ENCODE measurements around the gene CREM. TPM values are rescaled to one million over a fixed set of nuclear protein-coding genes. Genes with fewer than 3 reads are reported as not detected.
A peak's percentile ranks its signal among the peaks of the same experiment; 100 is the strongest.

Gene CREM
- polyA plus RNA-seq, 3 donors = 11.4 to 12.4 (median 12.1) TPM

DNA sequence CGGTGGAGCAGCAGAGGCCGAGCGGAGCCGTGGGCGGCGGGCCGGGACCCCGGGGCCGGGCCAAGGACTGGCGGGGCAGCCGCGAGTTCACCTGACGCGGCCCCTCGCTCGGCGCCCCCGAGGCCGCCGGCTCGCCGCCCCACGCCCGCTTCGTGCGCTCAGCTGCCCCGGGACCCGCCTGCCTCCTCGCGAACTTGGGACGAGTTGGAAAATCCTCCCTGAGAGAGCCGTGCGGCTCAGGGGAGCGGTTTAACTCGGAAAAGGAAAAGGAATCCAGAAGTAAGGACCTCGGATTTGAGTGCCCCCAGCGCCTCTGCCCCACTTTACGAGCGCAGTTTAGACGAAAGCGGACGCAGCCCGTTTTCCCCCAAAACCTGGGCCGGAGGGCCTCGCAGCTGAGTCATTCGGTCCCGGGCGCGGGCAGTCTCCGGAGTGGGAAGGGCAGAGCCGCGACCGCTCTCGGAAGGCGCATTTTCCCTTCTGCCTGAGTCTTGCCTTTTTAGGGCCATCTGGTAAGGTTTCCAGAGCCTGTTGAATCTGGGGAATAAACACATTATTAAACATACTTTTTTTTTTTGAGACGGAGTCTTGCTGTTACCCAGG is 744 bp downstream of the CREM start:
- Histone ChIP-seq H4K20me1 (ENCODE audit: insufficient read depth, low read length) (no peaks in the 10 kb centered on the region), H3K9me3 (replicated peaks in 1 of 2; ENCODE audit: control insufficient read depth in 1 of 2, insufficient read depth in 1 of 2, low read length in 2 of 2) (no peaks in the 10 kb centered on the region), H2AFZ (ENCODE audit: insufficient read depth, low read depth, low read length, poor library complexity, severe bottlenecking) (peak overlapping the region; percentile 11), H3K4me2 (replicated peaks; ENCODE audit: extremely low read depth, low read length, poor library complexity, severe bottlenecking) (peak overlapping the region; percentile 69), H3K9ac (ENCODE audit: insufficient read depth, low read length, poor library complexity, severe bottlenecking) (peak overlapping the region; percentile 97), H3K79me2 (ENCODE audit: insufficient read depth, low read length) (peaks cover 14% of the 10 kb centered on the region), H3K4me3 (replicated peaks in 1 of 3; ENCODE audit: low read depth in 2 of 3, low read length in 3 of 3) (peak overlapping the region; percentile 75 to 81 (median 80)), H3K27ac (ENCODE audit: low read depth in 1 of 2, low read length in 2 of 2) (peak overlapping the region; percentile 99), H3K27me3 (ENCODE audit: control insufficient read depth in 2 of 2, insufficient read depth in 2 of 2, low read length in 2 of 2) (no peaks in the 10 kb centered on the region), H3K4me1 (ENCODE audit: control insufficient read depth in 1 of 2, insufficient read depth in 2 of 2, low read length in 2 of 2) (peaks cover 13 to 19% of the 10 kb centered on the region in 2 donors), H3K36me3 (replicated peaks in 1 of 2; ENCODE audit: control insufficient read depth in 1 of 2, insufficient read depth in 2 of 2, low read length in 2 of 2) (no peaks in the 10 kb centered on the region)
- TF ChIP-seq, protein P1, sequence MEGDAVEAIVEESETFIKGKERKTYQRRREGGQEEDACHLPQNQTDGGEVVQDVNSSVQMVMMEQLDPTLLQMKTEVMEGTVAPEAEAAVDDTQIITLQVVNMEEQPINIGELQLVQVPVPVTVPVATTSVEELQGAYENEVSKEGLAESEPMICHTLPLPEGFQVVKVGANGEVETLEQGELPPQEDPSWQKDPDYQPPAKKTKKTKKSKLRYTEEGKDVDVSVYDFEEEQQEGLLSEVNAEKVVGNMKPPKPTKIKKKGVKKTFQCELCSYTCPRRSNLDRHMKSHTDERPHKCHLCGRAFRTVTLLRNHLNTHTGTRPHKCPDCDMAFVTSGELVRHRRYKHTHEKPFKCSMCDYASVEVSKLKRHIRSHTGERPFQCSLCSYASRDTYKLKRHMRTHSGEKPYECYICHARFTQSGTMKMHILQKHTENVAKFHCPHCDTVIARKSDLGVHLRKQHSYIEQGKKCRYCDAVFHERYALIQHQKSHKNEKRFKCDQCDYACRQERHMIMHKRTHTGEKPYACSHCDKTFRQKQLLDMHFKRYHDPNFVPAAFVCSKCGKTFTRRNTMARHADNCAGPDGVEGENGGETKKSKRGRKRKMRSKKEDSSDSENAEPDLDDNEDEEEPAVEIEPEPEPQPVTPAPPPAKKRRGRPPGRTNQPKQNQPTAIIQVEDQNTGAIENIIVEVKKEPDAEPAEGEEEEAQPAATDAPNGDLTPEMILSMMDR (IDR thresholded peaks at IDR 0.05) = no peak
- intact Hi-C loops (cut with micrococcal nuclease) = loop anchor here (2.0 to 5.0 kb wide), 5 partner anchors 35 to 325 kb away; partner anchors contain the start of gene CUL2 (in 2 of the 2)
- Mint-ChIP-seq H3K9me3 (peaks cover 0 to 2% (median 0%) of the 10 kb centered on the region in 7 donors), H3K4me1 (peaks cover 14% of the 10 kb centered on the region), H3K36me3 (peaks cover 0 to 4% of the 10 kb centered on the region in 2 donors), H3K4me3 (peak overlapping the region; percentile 86 to 90), H3K27ac (peak overlapping the region; percentile 98 to 100 (median 99)), H3K27me3 (ENCODE audit: low read depth in 3 of 3) (no peaks in the 10 kb centered on the region)
- WGBS (ENCODE audit: insufficient coverage) = under 1% methylated on average over 50 of the region's 56 CpGs
- DNase-seq = peak; percentile 61 to 76 (median 63)

DNA sequence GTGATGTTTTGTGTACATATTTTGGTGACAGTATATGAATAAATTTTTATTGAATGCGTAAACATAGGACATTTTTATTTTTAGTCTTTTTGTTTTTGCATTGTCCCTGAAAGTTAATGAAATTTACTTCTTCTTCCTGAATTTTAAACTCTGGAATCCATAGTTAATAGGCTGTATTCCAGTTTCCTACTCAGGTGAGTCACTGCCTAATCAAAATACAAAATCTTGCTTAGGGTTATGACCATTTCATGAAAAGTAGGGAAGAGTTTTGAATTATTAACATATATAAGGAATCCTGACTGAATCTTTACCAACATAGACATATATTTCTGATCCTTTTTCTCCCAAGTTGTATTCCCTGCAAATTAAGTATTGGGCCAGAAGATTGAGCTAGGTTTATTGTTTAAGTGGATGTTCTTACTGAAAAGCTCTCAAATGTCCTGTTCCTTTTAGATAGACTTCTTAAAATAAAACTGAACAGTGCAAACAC is 2.6 kb downstream of the CREM start:
- WGBS (ENCODE audit: insufficient coverage) = no CpG with 5 or more reads among the region's 1 CpG
- H3K4me3 ChIP-seq (replicated peaks in 1 of 3; ENCODE audit: low read depth in 2 of 3, low read length in 3 of 3) = no peak overlapping the region

More for the DNA sequence above, 2.6 kb downstream of the CREM start:
- Histone ChIP-seq H3K79me2 (ENCODE audit: insufficient read depth, low read length) (peaks cover 14% of the 10 kb centered on the region), H3K4me2 (replicated peaks; ENCODE audit: extremely low read depth, low read length, poor library complexity, severe bottlenecking) (no peak overlapping the region), H2AFZ (ENCODE audit: insufficient read depth, low read depth, low read length, poor library complexity, severe bottlenecking) (no peak overlapping the region), H3K27me3 (ENCODE audit: control insufficient read depth in 2 of 2, insufficient read depth in 2 of 2, low read length in 2 of 2) (no peaks in the 10 kb centered on the region), H3K36me3 (replicated peaks in 1 of 2; ENCODE audit: control insufficient read depth in 1 of 2, insufficient read depth in 2 of 2, low read length in 2 of 2) (no peaks in the 10 kb centered on the region), H3K4me1 (ENCODE audit: control insufficient read depth in 1 of 2, insufficient read depth in 2 of 2, low read length in 2 of 2) (peaks cover 13 to 19% of the 10 kb centered on the region in 2 donors), H3K9ac (ENCODE audit: insufficient read depth, low read length, poor library complexity, severe bottlenecking) (no peak overlapping the region), H3K9me3 (replicated peaks in 1 of 2; ENCODE audit: control insufficient read depth in 1 of 2, insufficient read depth in 1 of 2, low read length in 2 of 2) (no peaks in the 10 kb centered on the region), H3K27ac (ENCODE audit: low read depth in 1 of 2, low read length in 2 of 2) (no peak overlapping the region), H4K20me1 (ENCODE audit: insufficient read depth, low read length) (no peaks in the 10 kb centered on the region)
- Mint-ChIP-seq H3K4me3 (no peak overlapping the region), H3K27ac (peak overlapping the region in 2 of 7 donors; percentile 2 to 98), H3K27me3 (ENCODE audit: low read depth in 3 of 3) (peaks cover 0 to 3% (median 0%) of the 10 kb centered on the region in 3 donors), H3K9me3 (peaks cover 0 to 2% (median 0%) of the 10 kb centered on the region in 7 donors), H3K36me3 (peaks cover 0 to 4% of the 10 kb centered on the region in 2 donors), H3K4me1 (peaks cover 15% of the 10 kb centered on the region)
- intact Hi-C loops (cut with micrococcal nuclease) = loop anchor here (5.0 kb wide), 3 partner anchors 37 to 323 kb away; partner anchors contain the start of gene CUL2 (in 1 of the 2)
- DNase-seq = no peak
- TF ChIP-seq, protein P1 (IDR thresholded peaks at IDR 0.05) = no peak

Measured in CD14-positive monocyte (primary cell).